ENCODE results near the gene RSRP1.
"Not testable (repeated sequence)": the region's sequence is repeated elsewhere in the genome, so short reads cannot be mapped to it uniquely, and the experiment has no call there.

RSRP1 gene

DNA sequence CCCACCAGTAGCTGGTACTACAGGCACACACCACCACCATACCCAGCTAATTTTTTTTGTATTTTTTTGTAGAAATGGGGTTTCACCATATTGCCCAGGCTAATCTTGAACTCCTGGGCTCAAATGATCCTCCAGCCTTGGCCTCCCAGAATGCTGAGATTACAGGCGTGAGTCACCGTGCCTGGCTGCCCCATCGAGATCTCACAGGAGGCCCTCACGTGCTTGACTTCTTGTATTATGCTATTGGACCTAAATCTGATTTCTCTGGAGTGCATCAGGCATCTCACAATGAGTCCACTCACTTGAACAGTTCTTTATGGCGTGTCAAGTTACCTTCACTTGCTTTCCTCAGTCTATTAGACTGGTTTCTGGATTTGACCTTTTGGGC is 9.3 kb upstream of the RSRP1 start:
- no peak for DNase-seq

DNA sequence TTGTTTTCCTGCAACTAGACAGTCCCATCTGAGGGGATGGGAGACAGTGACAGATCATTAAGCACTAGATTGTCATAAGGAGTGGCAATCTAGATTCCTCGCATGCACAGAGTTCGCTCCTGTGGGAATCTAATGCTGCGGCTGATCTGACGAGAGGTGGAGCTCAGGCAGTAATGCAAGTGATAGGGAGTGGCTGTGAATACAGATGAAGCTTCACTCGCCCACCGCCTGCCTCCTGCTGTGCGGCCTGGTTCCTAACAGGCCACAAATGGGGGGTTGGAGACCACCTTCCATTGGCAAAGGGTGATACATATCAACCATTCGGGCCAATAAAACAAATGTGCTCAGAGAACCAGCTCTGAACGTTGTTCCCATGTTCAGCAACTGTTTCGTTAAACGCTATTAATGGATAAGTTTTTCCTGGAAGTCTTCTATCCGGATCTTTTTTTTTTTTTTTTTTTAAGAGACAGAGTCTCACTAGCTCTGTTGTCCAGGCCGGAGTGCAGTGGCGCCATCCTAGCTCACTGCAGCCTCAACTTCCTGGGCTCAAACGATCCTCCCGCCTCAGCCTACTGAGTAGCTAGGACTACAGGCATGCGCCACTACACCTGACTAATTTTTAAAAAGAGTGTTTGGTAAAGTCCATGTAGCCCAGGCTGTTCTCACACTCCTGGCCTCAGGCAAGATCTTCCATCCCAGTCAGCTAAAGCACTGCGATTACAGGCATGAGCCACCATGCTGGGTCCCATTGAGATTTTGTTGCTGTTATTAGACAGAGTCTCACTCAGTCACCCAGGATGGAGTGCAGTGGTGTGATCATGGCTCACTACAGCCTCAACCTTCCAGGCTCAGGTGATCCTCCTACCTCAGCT is 8.7 kb upstream of the RSRP1 start:
- no peak for DNase-seq

DNA sequence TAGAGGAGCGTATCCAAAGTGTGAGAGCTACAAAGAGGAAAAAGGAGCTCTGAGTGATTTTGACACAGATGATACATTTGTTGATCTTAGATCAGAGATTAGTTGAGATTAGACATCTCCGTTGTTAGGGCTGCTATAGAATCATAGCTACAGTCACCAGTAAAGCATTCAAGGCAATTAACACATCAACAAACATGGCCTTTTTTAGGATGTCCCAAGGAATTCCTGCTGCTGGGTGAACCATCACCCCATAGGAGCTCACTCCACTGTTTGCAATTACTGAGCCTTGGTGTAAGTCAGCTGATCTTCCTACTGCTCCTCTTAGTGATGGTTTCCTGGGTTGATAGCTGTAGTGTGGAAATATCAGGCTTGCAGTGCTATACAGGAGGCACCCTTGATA is 6.7 kb upstream of the RSRP1 start:
- DNase-seq: no peak

DNA sequence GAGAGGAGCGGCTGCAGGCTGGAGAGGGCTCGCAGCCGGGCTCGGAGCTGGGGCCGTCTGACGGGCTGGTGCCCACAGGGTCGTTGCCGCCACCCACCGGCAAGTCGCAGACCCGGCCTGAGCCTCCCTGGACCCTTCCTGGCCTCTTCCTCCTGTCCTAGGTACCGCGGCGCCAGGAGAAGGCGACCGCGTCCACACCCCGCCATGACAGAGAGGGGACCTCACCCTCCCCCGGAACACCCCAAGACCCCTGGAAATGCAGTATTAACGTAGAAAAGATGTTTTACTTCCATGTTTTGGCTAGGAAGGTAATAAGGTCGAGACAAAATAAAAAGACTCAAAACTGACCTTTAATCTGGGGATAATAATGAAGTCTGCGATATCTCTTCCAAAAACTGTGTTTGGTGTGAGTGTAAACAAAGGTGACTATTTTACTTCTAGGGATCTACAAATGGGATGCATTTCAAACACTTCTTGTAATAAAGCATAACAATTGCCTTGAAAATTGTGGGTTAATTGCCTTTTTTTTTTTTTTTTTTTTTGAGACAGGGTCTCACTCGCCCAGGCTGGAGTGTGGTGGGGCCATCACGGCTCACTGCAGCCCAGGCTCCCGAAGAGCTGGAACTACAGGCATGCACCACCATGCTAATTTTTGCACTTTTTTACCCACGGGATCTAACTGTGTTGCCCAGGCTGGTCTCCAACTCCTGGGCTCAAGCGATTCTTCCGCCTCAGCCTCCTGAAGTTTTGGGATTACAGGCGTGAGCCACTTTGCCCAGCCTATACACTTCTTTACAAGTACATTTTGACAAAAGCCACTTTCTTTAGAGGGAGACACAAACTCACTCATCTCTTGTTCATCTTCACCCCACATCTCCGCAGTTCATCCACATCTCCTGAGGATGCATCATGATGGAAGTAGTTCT is 838 bp upstream of the RSRP1 start:
- DNase-seq: no peak

DNA sequence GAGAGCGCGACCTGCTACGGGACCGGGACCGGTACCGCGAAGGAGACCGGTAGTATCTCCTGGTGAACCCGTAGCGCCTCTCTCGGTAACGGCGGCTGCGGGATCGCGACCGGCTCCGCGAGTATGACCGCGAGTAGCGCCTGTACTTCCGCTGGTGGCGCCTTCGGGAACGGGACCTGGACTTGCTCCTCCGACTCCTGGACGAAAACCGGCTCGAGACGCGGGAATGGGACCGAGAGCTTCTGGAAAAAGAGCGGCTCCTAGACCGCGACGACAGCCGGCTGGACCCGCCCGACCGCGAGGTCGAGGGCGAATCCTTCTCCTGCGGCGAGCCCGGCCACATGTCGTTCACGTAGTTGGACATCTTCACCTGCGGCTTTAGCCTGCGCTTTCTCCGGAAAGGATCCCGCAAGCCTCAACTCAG is 642 bp downstream of the RSRP1 start:
- no peak for DNase-seq

DNA sequence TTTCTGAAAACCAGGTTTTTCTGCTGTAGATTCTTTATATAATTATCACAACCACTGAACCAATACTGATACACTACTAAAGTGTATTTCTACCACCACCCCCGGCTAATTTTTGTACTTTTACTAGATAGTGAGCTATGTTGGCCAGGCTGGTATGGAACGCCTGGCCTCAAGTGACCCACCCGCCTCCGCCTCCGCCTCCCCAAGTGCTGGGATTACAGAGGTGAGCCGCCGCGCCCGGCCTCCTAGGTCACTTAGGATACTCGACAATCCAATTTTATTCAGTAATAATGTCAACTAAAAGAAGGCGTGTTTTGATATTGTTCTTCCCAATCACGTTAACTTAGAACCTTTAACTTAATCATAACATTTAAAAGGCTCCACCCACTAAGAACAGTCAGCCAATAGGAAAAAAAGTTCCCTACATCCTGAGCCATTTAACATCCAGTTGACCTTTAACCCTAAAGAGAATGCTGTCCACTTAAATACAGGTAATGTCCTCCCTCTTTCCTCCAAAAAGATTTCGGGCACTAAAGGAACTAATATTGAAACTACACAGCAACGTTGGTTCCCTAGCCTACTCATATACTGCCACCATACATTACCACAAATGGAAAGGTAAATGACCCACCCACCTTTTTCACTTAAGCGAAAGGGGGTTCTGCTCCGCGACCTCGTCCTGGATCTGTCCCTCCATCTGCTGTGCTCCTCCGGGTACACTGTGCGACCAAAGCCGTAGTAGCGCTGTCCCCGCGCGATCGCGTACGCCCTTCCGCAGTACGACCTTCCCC is 1.2 kb downstream of the RSRP1 start:
- no peak for DNase-seq

DNA sequence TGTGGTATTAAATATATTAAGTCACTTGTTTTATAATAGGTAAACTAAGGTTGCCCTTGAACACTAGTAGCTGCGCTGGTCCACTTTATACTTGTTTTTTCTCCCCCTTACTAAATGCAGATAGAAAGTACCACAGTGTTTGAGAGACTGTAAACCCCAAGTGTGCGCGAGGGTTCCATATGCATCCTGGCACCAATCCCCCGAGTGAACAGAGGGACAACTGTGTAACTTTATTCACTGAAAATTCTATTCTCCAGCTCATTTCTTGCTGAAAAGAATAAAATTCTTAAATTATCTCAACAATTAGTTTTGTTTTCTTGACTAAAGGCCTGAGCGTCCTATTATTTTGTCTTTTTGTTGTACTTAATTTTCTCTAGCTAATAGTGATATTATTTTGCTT is 1.9 kb downstream of the RSRP1 start:
- no peak for DNase-seq

DNA sequence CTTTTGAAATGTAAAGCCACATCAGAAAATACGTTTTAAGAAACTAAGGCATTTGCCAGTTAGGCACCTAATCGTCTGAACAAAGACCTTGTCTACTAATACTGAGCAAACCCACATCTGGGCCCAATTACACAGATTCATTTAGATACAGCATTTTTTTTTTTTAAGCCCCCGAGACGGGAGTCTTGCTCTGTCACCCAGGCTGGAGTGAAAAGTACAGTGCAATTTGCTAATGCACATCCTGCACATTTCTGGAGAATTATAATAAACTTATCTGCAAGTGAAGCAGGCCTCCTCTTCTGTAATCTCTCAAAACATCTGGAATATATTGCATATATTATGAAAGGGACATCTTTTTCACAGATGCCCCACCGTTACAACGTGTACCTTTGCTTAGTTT is 3.3 kb downstream of the RSRP1 start:
- no peak for DNase-seq

DNA sequence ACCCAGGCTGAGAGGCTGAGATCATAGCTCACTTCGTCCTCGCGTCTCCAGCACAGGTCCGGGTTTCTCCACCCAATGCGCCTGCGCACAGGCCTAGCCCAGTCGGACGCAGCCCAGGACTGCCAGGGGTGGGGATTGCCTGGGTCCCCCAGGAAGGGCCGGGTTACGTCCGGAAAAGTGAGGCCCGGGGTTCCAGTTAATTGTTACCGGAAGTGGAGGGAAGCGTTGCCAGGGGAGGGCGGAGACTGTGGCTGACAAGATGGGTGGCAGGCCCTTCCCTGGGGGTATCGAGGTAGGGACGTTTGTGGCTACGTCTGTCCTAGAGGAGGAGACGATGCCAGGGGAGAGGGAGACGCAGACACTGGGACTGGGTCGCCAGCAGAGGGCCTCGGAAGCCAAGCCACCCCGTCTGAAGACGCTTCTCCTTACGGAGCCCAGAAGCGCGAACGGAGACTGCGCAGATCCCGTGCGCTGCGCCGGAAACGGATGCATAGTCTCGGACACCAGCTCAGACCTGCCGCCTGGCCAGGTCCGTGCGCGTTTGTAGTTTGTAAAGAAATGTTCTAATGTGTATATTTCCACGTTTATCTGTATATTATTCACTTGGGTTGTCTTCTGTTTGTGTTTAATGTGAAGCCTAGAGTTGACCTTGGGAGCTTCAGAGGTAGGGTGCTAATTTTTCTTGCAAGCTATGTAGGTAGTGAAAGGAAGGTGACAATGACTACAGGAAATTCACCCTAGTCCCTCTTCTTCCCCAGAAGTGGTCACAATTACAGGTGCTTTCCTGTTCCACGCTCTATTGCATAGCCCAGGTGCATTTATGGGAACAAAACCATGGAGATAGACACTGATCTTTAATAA is 7.3 kb downstream of the RSRP1 start:
- no peak for DNase-seq

DNA sequence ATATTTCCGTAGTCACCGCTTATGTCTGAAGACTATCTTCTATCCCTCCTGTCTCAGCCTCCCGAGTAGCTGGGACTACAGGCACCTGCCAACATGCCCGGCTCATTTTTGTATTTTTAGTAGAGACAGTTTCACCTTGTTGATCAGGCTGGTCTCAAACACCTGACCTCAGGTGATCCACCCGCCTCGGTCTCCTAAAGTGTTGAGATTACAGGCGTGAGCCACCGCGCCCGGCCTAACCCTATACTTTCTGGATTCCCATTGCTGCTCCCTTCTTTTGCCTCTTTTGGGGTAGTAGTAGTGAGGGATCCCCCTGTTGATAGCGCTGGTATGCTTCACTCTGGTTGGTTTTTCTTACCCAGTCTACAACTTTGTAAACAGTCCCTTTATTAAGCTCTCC is 9.2 kb downstream of the RSRP1 start:
- DNase-seq: no peak

DNA sequence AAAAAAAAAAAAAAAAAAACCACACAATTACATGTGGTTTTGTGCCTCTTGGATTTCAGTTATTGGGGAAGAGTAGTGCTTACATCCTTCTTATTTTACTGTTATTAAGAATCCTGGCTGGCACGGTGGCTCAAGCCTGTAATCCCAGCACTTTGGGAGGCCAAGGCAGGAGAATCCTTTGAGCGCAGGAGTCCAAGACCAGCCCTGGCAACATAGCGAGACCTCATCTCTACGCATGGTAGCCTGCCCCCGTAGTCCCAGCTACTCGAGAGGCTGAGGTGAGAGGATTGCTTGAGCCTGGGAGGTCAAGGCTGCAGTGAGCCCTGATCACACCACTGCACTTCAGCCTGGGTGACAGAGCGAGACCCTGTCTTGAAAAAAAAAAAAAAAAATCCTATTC is 11.0 kb downstream of the RSRP1 start:
- DNase-seq: not testable (repeated sequence)

DNA sequence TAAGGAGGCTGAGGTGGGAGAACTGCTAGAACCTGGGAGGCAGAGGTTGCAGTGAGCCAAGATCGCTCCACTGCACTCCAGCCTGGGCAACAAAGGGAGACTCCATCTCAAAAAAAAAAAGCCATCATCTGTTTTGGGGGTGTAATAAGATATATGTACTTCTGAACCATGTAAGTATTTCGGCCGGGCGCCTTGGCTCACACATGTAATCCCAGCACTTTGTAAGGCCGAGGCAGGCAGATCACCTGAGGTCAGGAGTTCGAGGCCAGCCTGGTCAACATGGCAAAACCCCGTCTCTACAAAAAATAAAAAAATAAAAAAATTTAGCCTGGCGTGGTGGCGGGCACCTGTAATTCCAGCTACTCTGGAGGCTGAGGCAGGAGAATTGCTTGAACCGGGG is 11.8 kb downstream of the RSRP1 start:
- DNase-seq: not testable (repeated sequence)

DNA sequence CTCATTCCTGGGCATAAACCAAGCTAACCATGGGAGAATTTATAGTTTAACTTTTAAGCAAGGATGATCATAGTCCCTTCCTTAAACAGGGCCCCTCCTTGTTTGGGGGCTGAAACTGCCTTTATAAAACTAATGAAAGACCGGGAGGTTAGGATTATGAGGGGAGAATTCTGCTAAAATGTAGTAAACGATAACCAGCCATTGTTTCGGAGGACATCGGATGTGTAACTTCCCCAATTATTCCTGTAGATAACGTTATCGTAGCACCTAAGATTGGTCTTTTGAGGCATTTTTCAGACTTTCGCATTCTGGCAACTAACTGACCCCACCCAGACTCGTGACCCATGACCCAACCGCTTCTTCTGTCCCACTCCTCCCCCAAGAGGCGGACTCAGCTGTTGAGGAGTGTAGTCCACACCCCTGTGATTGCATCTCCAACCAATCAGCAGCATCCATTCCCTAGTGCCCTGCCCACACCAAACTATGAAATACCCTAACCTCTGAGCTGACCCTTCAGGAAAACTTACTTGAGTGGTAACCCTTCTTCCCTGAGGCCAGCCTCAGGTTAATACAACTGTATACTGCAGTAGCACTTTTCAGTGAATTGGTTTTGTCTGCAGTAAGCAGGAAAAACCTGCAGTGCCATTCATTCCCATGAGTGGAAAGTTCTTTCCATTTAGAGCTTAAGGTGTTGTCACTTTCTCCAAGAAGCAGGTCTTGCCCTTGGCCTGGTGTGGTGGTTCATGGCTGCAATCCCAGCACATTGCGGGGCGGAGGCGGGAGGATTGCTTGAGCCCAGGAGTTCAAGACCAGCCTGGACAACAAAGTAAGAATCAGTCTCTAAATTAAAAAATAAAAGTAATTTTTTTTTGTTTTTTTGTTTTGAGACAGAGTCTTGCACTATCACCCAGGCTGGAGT is 14.1 kb downstream of the RSRP1 start:
- no peak for DNase-seq

DNA sequence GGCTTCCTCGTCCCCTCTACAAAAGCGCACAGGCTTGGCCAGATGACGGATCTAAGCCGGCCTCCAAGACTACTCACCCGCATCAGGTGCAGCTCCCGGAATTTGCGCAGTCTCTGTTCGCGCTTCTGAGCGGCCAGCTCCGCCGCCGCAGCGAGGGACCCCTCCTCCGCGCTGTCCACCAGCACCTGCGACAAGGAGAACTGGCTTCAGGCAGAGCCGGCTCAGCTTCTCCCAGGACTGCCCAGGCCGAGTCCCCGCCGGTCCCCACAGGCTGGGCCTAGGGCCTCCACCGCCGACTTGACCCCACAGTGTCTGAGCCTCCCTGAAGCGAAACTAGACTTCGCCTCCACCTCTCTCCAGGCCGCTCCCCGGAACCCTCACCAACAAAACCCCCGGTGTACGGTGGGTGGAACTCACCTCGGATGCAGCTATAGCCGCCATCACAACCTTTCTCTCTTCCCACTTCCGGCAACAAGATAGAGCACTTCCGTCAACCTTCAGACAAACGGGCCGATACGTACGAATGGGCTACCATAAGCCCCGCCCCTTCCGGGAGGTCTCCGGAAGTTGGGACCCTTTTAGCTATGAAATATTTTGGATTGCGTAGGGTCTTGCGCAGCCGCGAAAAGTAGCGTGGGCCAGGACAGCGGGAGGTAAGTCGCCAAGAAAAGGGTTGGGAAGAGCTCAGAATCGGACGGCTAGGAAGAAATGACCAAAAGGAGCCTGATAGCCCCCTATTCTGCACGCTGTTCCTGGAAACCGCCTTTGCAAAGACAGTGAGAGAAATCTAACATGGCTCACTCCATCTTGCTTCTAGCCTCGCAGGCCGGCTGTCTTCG is 15.0 kb downstream of the RSRP1 start, which contains the start of gene SYF2:
SYF2 (minus strand) TSS at position 476 of the 839 bp plus-strand sequence; CDS start at position 441, 35 bp downstream.
- no peak for DNase-seq

DNA sequence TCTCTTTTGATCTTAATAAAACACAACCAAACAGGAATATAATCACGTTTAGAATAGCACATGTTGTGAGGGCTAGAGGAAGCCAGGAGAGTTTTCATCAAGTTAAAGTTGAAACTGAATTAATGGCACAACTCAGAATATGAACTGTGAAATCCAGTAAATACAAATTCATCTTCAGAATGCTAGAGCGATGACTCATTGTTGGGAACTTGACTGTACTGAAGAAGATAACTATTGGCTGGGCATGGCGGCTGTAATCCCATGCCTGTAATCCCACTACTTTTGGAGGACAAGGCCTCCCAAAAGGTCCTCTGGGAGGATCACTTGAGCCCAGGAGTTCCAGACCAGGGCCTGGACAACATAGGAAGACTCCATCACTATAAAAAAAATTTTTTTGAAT is 23.8 kb downstream of the RSRP1 start:
- no peak for DNase-seq

DNA sequence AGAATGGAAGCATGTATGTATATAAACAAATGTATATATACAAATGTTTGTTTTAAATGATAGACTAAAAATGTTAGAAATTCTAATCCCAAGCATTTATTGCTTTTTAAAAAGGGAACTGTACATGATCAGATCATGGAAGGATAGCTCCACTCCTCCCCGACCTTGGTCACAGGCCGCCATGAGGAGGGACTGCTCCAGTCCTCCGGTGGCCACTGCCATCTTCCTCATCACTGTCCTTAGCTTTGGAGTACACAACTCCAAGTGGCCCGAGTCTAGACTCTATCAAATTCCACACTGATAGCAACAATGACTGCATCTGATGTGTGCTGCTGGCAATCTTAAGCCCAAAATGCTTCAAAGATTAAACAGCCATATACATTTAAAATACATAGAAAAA is 24.6 kb downstream of the RSRP1 start:
- DNase-seq: no peak

DNA sequence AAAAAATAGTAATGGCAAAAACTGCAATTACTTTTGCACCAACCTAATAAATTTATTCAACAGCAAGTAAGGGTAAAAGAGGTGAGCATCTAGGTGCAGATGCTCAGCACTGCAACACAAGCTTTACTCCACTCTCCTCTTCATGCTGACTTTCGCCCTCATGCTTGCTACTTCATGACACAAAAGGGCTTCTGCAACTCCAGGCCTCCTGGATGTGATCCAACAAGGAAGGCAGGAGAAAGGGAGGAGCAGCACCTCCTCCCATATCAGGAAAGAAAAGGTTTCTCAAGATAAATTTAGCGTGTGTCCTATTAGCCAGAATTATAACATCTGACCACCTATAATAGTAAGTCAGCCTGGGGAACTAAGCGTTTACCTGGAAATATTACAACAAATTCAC is 26.6 kb downstream of the RSRP1 start:
- DNase-seq: no peak

DNA sequence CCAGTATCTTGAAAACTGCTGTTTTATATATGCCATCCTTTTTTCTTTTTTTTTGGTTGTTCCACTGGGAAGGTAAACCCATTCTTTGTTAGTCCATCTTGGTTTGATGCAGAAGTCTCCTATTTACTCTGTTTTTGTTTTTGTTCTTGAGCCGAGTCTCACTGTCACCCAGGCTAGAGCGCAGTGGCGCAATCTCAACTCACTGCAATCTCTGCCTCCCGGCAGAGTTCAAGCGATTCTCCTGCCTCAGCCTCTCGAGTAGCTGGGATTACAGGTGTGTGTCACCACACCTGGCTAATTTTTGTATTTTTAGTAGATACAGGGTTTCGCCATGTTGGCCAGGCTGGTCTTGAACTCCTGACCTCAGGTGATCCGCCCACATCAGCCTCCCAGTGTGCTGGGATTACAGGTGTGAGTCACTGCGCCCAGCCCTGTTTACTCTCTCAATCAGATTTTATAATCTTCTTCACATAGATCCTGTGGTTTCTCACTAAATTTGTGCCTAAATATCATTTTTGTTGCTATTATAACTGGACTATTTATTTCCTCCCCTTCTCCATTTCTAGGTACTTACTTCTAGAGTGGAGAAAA is 27.5 kb downstream of the RSRP1 start:
- DNase-seq: no peak

DNA sequence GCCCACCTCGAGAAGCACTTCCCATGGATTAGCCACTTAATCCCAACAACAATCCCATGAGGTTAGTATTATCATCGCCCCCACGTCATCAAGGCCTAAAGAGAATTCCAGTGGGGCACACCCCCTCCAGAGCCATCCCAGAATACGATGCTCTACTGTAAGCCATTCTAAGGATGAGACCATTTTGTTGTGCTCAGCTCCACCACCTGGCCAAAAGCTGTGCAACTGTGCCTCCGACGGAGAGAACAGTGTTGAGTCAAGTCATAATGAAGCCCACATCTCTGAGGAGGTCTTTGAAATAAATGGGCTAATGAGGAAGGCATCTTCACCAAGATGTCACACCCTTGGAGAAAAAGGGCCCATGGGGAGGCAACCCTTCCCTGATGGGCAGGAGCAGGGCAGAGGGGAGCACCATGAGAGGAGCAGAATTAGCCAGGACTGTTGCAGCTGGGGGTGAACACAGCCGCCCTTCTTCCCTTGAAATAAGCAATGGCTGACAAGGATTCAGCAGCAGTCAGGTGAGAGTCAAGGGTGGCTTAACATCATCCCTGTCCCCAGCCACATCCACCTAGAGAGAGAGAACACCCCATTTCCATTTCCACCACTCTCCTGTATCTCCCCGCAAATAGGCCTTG is 29.5 kb downstream of the RSRP1 start:
- DNase-seq: no peak

Data from cortex of kidney (tissue), 1 donor.